GM18517 (cell line): ENCODE data around the gene ZNF511.

Experiments used
- ATAC-seq: cut with Tn5 transposase; IDR thresholded peaks from one replicate; pipeline ENCODE4 v1.9.1; 2021; ENCODE audit warnings: mild to moderate bottlenecking, moderate library complexity; ENCODE audit not compliant: unreplicated experiment

The ZNF511 gene

DNA sequence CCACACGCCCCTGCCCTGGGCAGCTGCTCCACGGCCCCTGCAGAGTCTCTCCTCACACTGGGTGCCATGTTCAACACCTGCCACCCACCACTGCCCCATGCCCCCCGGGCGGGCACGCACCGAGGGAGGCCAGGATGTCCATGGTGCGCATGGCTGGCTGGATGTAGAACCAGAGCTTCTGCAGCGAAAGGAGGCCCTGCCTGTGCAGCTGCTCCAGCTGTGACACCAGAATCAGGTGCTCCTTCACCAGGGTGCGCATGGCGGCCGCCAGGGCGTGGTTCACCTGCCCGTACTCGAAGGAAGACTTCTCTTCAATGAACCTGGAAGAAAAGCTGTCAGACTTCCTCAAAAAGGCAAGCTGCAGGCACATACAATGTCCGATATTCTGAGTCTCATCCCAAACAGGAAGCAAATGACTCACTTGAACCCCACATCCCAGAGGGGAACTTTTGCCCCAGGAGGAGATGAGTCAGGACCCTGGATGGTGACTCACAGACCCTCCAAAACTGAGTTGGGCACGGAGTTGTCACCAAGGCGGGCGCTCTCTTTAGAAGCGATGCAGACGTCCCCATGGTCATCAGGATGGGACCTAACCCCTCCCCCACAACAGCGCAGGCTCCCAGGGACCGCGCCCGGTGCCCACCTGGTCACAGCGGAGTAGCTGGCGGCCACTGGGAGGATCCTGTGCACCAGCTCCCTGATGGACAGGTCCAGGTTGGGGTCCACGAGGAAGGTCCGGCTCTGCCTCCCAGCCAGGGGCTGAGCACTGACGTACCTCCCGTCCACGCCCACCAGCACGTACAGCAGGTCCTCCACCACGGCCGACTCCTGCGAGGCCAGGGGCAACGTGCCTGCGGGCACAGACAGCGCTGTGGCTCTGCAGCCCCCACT, 15.6 kb upstream of the ZNF511 start:
- no peak for ATAC-seq

DNA sequence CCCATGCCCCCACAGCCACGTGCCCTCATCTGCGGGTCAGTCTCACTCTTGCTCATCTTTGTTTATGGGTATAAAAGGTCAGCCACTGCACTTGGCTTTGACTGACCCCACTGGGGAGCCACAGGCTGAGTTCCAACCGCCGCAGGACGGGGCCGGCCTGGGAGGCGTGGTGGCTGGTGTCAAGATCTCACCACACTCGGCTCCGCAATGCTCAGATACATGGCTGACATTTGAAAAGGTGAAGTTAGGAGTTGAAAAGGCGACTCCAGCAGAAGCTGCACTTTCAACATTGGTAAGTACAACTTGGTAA, 14.9 kb upstream of the ZNF511 start:
- ATAC-seq: no peak

DNA sequence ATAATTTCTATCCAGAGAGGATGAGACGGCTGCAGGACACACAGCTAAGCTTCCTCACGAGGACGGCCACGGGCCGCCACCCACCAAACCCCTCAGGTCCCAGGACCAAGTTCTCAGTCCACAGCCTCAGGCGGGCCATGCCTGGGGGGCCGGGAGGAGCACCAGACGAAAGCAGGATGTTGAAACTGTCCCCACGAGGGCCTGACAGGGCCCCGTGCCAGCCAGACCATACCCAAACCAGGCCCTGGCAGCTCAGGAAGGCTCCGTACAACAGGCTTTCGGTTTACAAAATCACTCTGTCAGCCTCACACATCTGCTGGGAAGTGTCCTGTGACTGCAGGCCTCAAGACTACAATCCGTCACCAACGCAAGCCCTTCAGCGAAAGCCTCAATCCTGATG, 14.5 kb upstream of the ZNF511 start:
- ATAC-seq: no peak

DNA sequence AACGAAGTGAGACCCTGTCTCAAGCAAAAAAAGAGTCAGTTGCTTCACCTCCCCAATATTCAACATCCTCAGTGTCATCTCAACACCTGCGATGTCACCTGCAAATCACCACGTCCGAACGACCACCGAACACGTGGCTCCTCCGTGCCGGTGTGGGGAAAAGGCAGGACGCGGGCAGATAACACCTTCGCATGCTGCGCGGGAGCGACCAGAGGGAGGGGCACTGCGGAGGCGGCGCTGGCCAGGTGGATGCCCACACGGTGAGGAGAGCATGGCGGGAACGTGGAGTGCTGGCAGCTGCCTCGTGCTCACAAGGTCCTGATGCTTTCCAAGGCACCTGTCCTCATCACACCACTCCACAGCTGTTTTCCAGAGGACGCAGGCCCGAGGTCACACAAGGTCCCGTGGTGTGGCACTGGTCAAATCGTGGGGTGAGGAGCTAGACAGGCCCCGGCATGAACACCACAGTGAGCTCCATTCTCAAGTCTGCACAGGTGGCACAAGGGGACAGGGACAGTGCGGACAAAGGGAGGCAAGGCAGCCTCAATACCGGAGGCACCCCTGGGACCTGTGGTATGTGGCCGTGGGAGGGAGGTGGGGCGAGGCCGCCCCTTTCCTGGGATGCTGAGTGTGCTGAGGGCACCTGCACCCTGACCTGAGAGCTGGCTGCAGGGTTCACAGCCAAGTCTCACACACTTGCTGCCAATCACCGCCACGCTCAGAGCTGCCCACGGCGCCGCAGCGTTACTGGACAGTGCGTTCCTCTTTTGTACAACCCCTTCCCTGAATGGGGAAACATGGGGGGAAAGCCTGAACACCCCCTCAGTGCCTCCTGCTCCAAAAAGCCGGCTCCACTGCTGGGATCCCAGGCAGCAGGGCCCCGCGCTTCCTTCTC, 13.0 kb upstream of the ZNF511 start:
- ATAC-seq: no peak

DNA sequence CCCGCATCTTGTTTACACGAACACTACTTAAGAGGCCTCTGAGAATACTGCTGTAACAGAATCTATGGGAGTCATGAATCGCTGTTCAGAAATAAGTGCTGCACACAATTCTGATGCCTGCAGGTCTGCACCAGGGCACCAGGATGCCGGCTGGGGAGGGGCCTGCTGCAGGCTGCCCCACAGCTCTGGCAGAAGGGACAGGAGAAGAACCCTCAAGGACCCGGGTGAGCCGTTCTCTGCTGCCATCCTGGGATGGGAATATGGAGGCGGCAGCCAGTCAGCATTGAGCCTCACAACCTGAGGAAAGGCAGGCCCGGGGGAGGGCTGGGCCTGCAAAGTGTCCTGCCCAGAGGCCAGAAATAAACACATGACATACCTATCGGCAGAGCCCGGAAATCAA, 11.2 kb upstream of the ZNF511 start:
- no peak for ATAC-seq

DNA sequence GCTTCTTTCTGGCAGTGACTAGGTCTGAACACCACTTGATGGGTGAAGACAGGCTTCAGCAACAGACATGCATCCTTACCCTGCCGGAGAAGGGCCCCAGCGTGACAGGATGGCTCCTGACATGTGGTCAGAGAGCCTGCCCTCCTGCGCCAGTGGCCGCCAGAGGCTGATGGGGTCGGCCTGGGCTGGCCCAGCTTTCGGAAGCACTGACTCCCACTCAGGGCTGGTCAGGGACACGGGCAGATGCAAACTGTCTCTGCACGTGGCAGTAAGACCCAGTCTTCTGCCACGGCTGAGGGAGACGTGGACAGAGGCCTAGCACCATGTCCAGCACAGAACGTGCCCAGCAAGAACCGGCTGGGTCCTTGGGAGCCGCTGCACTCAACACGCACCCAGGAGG, 10.2 kb upstream of the ZNF511 start:
- no peak for ATAC-seq

DNA sequence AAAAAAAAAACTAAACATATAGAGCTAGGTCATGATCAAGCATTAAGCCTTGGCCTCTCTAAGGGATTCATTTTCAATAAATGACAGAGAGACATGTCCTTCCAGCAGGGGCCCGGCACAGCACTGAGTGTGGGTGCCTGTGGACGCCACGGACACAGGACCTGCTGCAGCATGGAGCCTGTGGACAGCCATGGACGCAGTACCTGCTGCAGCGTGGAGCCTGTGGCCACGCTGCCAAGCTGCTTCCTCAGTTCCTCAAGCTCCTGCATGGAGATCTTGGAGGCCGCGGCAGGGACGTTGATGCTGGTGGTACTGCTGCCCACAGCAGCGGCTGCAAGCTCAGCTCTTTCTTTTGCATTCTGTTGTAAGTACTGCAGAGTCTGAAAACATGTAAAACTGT, 9.5 kb upstream of the ZNF511 start:
- ATAC-seq: no peak

DNA sequence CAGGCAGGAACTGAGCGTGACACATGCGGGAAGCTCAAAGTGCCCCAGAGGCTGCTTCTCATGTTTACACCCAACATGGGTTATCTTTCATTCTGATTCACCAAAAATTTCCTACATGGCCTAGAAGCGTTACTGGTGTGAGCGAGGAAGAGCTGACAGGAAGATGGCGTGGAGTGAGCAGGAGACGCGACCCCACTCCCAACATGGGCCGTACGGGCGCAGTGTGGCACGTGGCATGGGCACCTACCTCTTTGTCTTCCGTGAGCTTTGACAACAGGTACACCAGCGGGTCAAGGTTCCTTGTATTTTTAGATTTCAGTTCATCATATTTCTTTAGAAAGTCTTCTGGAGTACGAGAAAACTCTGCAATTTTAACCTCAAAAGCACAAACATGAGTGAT, 9.0 kb upstream of the ZNF511 start:
- no peak for ATAC-seq

DNA sequence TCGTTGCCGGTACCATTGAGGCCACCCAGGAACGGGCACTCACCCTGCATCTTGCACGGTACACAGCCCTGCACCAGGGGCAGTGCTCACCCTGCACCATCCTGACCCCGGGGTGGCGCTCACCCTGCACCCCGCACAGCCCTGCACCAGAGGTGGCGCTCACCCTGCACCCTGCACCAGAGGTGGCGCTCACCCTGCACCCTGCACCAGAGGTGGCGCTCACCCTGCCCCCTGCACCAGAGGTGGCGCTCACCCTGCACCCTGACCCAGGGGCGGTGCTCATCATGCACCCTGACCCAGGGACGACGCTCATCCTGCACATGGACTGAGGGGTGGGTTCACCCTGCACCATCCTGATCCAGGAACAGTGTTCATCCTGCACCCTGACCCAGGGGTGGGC, 6.5 kb upstream of the ZNF511 start:
- no peak for ATAC-seq

DNA sequence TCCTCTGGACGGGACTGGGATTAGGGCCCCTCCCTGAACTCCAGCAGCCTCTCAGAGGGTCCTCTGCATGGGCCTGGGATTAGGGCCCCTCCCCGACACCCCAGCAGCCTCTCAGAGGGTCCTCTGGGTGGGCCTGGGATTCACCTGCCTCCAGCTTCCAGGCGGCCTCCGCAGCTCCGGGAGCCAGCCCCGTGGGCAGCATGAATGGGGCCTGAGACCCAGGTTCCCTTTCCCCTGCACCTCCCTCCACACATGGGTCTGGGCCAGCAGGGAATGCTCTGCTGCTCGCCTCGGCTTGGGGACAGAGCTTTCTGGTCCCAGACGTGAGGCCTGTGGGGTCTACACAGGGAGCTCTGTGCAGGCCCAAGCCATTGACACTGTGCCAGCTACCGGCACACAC, 5.5 kb upstream of the ZNF511 start:
- ATAC-seq: no peak

DNA sequence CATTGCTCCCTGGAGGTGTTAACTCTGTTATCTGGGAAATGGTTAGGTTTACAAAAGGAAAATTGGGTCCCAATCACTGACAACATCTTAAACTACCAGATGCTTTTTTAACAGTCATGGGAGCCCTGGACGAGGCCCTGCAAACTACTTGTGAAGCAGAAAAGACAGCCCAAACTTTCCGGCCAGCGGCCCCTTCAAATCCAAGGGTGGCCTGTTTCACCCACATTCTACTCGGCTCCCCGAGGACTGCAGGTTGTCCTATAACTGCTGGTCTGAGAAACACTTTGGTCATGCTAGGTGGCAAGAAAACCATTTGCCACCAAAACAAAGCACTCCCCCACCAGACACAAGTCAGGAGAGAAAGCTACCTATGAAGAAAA, 2.6 kb upstream of the ZNF511 start:
- no peak for ATAC-seq

DNA sequence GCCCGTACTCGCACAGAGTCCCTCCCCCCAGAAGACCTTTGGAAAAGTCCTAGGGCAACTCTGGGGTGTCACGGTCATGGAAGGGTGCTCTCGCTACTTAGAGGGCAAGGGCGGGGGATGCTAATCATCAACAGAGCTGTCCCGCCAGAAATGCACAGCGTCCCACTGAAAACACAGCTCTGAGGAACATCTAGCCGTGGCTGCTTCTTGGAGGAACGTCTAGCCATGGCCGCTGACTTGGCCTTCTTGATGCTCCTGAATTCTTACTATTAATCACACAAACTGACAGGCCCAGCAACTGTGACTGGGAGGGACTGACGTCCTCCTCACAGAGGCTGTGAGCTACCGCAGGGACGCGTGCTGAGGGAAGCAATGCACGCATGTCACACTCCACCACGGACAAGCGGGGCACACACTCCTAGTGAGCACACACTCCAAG, 1.8 kb upstream of the ZNF511 start:
- ATAC-seq: no peak

DNA sequence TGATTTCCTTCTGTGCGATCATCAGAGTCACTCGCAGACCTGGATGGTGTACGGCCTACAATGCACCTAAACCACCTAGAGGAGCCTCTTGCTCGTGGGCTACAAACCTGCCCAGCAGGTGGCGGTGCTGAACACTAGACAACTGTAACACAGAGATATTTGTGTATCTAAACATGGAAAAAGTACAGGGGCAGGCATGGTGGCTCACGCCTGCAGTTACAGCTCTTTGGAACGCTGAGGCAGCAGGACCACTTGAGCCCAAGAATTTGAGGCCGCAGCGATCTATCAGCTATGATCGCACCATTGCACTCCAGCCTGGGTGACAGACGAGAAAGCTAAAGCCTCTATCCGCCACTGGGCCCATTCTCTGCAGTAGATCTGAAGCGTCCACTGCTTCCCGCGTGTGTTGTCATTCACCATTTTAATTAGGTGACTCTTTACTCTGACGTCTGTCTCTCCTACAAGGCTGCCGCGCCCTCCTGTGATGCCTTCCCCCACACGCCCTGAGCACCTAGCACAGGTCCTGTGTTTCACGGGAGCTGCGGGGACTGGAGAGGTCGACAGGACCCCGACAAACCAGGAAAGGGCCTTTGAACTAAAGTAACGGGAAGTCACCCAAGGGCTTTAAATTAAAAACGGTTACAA, 816 bp upstream of the ZNF511 start:
- ATAC-seq: peak; percentile 39

DNA sequence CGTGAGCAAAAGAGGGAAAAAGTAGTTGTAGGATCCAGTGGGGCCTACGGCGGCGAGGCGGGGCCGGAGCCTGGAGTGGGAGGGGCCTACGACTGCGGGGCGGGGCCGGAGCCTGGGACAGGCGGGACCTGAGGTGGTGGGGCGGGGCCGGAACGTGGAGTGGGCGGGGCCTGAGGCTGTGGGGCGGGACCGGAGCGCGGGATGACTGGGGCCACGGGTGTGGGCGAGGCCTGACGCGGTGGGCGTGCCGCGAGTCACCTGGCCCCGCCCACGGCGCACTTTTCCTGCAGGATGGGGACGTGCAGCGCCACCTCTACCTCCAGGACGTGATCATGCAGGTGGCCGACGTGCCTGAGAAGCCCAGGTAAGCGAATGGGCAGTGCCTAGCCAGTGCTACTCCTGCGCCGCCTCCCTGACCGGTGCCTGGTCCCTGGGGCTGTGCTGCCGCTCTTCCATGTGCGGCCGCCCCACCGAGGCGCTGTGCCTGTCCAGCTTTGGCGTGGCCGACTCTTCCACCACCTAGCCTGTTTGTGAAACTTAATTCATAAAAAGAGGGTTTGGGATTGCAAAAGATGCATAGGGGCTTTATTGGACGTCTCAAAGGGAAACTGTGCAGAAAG, 496 bp downstream of the ZNF511 start:
- peak; percentile 83 for ATAC-seq

DNA sequence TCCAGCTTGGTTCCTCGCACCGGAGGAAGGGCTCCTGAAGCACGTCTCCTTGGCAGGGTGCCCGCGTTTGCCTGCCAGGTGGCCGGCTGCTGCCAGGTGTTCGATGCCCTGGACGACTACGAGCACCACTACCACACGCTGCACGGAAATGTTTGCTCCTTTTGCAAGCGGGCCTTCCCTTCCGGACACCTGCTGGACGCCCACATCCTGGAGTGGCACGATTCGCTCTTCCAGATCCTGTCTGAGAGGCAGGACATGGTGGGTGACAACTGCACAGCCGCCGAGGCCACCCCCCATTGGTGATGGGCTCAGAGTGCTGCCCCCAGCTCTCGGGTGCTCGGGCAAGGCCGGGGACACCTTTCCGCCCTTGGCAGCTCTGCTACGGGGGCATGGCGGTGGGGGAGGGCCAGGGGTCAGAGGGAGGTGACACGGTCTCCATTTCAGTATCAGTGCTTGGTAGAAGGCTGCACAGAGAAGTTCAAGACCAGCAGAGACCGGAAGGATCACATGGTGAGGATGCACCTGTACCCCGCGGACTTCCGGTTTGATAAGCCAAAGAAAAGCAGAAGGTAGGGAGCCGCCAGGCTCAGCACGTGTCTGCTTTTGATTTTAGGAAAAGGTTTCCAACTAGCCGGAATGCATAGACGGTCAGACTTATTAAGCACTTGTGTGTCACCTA, 1.1 kb downstream of the ZNF511 start:
- ATAC-seq: no peak

DNA sequence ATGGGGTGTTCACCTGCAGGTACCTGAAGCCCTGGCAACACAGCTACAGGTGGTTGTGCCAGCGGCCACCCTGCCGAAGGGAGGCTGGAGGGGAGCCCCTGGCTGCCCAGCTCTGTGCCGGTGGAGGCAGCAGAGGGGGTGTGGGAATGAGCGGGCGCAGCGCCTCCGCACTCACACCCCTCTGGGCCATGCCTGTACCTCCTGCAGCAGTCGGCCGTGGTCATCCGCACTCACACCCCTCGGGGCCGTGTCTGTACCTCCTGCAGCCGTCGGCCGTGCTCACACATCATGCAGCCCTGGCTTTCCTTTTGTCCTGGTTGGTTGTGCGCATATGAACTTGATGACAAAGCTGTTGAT, 1.7 kb downstream of the ZNF511 start:
- no peak for ATAC-seq

DNA sequence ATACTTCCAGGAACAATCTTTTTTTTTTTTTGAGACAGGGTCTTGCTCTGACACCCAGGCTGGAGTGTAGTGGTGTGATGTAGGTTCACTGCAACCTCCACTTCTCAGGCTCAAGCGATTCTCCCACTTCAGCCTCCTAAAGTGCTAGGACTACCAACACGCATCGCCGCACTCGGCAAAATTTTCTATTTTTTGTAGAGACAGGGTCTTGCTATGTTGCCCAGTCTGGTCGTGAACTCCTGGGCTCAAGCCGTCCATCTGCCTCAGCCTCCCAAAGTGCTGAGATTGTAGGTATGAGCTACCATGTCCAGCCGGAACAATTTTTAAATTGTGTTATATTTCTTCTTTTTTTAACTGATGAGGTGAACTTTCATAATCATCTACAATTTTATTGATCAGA, 2.1 kb downstream of the ZNF511 start:
- no peak for ATAC-seq

DNA sequence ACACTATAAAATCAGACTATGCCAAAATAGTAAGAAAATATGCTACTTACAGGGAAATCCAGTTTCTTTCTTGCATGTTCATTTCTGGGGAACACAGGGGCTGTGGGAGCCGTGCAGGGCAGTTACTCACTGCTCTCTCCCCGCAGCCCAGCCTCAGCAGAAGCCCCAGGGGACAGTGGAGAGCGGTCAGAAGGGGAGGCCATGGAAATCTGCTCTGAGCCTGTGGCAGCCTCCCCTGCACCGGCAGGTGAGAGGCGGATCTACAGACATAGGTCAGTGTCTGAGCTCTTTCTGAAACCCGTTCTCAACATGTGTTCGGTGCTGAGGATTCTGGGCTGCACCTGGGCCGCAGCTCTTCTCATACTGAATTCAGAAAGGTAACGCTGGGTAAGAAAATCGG, 2.9 kb downstream of the ZNF511 start:
- ATAC-seq: no peak

DNA sequence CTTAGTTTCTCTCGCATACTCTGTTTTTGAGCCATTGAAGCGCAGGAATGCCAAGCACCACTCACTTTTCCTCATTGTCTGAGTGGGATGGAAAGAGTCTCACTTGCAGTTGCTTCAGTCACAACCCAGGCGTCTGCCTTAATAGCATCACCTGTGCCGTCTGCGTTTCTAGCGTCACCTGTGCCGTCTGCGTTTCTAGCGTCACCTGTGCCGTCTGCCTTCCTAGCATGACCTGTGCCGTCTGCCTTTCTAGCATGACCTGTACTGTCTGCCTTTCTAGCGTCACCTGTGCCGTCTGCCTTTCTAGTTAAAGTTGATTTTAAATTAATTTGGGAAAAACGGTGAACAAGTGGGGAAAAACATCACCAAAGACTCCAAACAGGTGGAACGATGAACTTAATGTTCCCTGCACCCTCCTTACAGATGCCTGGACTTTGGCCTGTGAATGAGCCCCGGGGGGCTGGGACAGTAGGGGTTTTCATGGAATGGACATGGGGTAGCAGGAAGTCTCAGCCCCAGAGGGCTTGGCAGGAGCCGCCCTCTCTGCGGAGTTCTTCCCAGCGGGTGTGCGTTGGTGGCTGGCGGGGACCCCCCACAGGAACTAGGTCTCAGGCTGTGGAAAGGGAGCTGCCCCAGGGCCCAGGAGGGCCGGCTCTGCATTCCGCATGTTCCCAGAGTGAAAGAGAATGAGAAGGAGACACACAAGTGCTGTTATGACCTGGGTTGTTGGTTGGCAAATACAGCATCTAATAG, 3.5 kb downstream of the ZNF511 start:
- no peak for ATAC-seq

DNA sequence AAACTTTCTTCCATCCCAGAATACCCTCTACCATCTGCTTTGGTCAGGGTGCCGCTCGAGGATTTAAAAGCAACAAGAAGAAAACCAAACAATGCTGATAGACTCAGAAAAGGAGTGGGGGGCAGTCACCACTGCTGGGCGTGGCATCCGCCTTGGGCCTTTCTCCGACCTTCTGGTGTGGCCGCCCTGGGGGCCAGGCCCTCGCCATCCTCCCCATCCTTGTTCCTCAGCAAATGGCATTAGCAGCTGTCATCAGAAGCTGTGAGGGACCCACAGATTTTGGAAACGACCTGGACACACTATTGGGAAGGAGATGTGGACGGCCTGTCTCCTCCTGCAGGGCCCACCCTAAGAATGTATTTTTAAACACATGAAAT, 4.0 kb downstream of the ZNF511 start:
- ATAC-seq: no peak
